WTC11 (cell line): ENCODE results near the gene TRPM2. TPM values are rescaled to one million over a fixed set of nuclear protein-coding genes. Genes with fewer than 3 reads are reported as not detected.

Experiments used
- ATAC-seq: fragments of 200-7000 bp; cut with Tn5 transposase; 2 replicates; pipeline ENCODE4 v1.10.0; 2021; ENCODE audit warnings: mild to moderate bottlenecking, moderate library complexity
- CTCF ChIA-PET: fragments of 300-600 bp; sonication (Branson Sonifier 250); formaldehyde crosslinking; loops from one replicate; lab custom pipeline; 2021; ENCODE audit warnings: antibody characterized with exemption; lab: Charles Lee
- POLR2A ChIA-PET: fragments of 350-600 bp; sonication (Branson Sonifier 250); formaldehyde crosslinking; loops from one replicate; lab custom pipeline; 2021; ENCODE audit warnings: antibody characterized with exemption; lab: Charles Lee
- DNase-seq: peaks from one replicate; pipeline ENCODE4 v3.0.0; 2021; ENCODE audit warnings: low spot score
- H3K27ac Mint-ChIP-seq: 2 replicates; pipeline ENCODE4 v1.8.0; 2021; ENCODE audit warnings: mixed read lengths
- H3K27me3 Mint-ChIP-seq: 2 replicates; pipeline ENCODE4 v1.8.0; 2021; ENCODE audit warnings: low read depth, mild to moderate bottlenecking, moderate library complexity, mixed read lengths
- H3K36me3 Mint-ChIP-seq: 2 replicates; pipeline ENCODE4 v1.8.0; 2021; ENCODE audit warnings: mixed read lengths
- H3K4me1 Mint-ChIP-seq: 2 replicates; pipeline ENCODE4 v1.8.0; 2022; ENCODE audit warnings: mixed read lengths
- H3K4me3 Mint-ChIP-seq: 2 replicates; pipeline ENCODE4 v1.8.0; 2021; ENCODE audit warnings: mild to moderate bottlenecking, moderate library complexity, mixed read lengths
- H3K9me3 Mint-ChIP-seq: 2 replicates; pipeline ENCODE4 v1.8.0; 2021; ENCODE audit warnings: mixed read lengths
- ELF4 ChIP-seq: sonication (generic); formaldehyde crosslinking; IDR thresholded peaks from 2 replicates; pipeline ENCODE4 v1.8.1; 2022; ENCODE audit warnings: low read depth, mild to moderate bottlenecking, moderate library complexity, missing genetic modification reagents
- GTF2I ChIP-seq: fragments of 250-450 bp; sonication (Bioruptor Pico); conservative IDR thresholded peaks from 2 replicates; pipeline ENCODE4 v1.4.0; 2021; ENCODE audit warnings: mild to moderate bottlenecking
- IRF1 ChIP-seq: sonication (generic); formaldehyde crosslinking; IDR thresholded peaks from 2 replicates; pipeline ENCODE4 v1.8.0; 2023; ENCODE audit warnings: missing genetic modification reagents
- KAT7 ChIP-seq: sonication (generic); formaldehyde crosslinking; IDR thresholded peaks from 2 replicates; pipeline ENCODE4 v1.8.1; 2023; ENCODE audit warnings: missing genetic modification reagents, mild to moderate bottlenecking, borderline replicate concordance
- MXD4 ChIP-seq: fragments of 250-450 bp; sonication (Bioruptor Pico); IDR thresholded peaks from 2 replicates; pipeline ENCODE4 v1.8.0; 2021; ENCODE audit warnings: mild to moderate bottlenecking, moderate library complexity, borderline replicate concordance
- NR3C1 ChIP-seq: sonication (generic); formaldehyde crosslinking; conservative IDR thresholded peaks from 2 replicates; pipeline ENCODE4 v1.8.1; 2023; ENCODE audit warnings: low read depth, mild to moderate bottlenecking, missing genetic modification reagents
- OVOL2 ChIP-seq: fragments of 250-450 bp; sonication (Bioruptor Pico); IDR thresholded peaks from 2 replicates; pipeline ENCODE4 v1.9.0; 2021; ENCODE audit warnings: mild to moderate bottlenecking, borderline replicate concordance
- PRRX2 ChIP-seq: fragments of 250-450 bp; sonication (Bioruptor Pico); IDR thresholded peaks from 2 replicates; pipeline ENCODE4 v1.8.0; 2021; ENCODE audit warnings: mild to moderate bottlenecking
- SMAD4 ChIP-seq: sonication (generic); formaldehyde crosslinking; IDR thresholded peaks from 2 replicates; pipeline ENCODE4 v1.8.0; 2022; ENCODE audit warnings: mild to moderate bottlenecking, missing genetic modification reagents
- USF1 ChIP-seq: sonication (generic); formaldehyde crosslinking; IDR thresholded peaks from 2 replicates; pipeline ENCODE4 v1.8.0; 2022; ENCODE audit warnings: mild to moderate bottlenecking, missing genetic modification reagents
- total RNA-seq: library from RNA; stranded (reverse); gene quantifications from 3 replicates; pipeline ENCODE4 v1.2.3, GENCODE V29; 2021
- TF ChIP-seq, protein P1 (sequence below): sonication (generic); formaldehyde crosslinking; IDR thresholded peaks from 2 replicates; pipeline ENCODE4 v1.8.1; 2022; ENCODE audit warnings: missing genetic modification reagents, borderline replicate concordance
- TF ChIP-seq, protein P2 (sequence below): fragments of 250-450 bp; sonication (Bioruptor Pico); conservative IDR thresholded peaks from 2 replicates; pipeline ENCODE4 v1.9.0; 2021; ENCODE audit warnings: mild to moderate bottlenecking
- TF ChIP-seq, protein P3 (sequence below): sonication (generic); formaldehyde crosslinking; IDR thresholded peaks from 2 replicates; pipeline ENCODE4 v1.8.1; 2023; ENCODE audit warnings: mild to moderate bottlenecking, missing genetic modification reagents, moderate library complexity
- TF ChIP-seq, protein P4 (sequence below): sonication (generic); formaldehyde crosslinking; IDR thresholded peaks from 2 replicates; pipeline ENCODE4 v1.8.0; 2023; ENCODE audit warnings: missing genetic modification reagents, mild to moderate bottlenecking, borderline replicate concordance
- TF ChIP-seq, protein P5 (sequence below): sonication (generic); formaldehyde crosslinking; IDR thresholded peaks from 2 replicates; pipeline ENCODE4 v1.8.0; 2022; ENCODE audit warnings: mild to moderate bottlenecking, missing genetic modification reagents

Gene TRPM2
- total RNA-seq, 1 experiment from 2014 or later, result 0.92 TPM

GRCh38 chr21:44449473-44450363, 96.3 kb downstream of the TRPM2 start:
- Mint-ChIP-seq H3K36me3 (no peaks in the 10 kb centered on the region), H3K9me3 (0 out of 2 replicates have a peak, but pooled peaks cover 6% of the 10 kb centered on the region), H3K4me1 (peaks cover 4% of the 10 kb centered on the region; the same call in 1 of the 2 replicates), H3K27ac (no peak overlapping the region), H3K4me3 (no peak overlapping the region), H3K27me3 (peaks cover 17% of the 10 kb centered on the region)
- CTCF ChIA-PET, result no interaction called here
- DNase-seq, result no peak
- POLR2A ChIA-PET, result no interaction called here
- no peak for ATAC-seq
- no peak for TF ChIP-seq KAT7 (CRISPR knock-in tag)
- TF ChIP-seq, protein P1, sequence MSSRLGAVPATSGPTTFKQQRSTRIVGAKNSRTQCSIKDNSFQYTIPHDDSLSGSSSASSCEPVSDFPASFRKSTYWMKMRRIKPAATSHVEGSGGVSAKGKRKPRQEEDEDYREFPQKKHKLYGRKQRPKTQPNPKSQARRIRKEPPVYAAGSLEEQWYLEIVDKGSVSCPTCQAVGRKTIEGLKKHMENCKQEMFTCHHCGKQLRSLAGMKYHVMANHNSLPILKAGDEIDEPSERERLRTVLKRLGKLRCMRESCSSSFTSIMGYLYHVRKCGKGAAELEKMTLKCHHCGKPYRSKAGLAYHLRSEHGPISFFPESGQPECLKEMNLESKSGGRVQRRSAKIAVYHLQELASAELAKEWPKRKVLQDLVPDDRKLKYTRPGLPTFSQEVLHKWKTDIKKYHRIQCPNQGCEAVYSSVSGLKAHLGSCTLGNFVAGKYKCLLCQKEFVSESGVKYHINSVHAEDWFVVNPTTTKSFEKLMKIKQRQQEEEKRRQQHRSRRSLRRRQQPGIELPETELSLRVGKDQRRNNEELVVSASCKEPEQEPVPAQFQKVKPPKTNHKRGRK (CRISPR knock-in tag), result no peak
- TF ChIP-seq, all 79 proteins: peak for 0

GRCh38 chr21:44450402-44450801, 97.0 kb downstream of the TRPM2 start:
- Mint-ChIP-seq H3K9me3 (0 out of 2 replicates have a peak, but pooled peaks cover 4% of the 10 kb centered on the region), H3K27me3 (peaks cover 17% of the 10 kb centered on the region), H3K36me3 (no peaks in the 10 kb centered on the region), H3K4me3 (no peak overlapping the region), H3K4me1 (peaks cover 4% of the 10 kb centered on the region; the same call in 1 of the 2 replicates), H3K27ac (no peak overlapping the region; the same call in 1 of the 2 replicates)
- ATAC-seq (no peak), DNase-seq (no peak)
- ChIA-PET CTCF (no interaction called here), POLR2A (no interaction called here)
- TF ChIP-seq, protein P2, sequence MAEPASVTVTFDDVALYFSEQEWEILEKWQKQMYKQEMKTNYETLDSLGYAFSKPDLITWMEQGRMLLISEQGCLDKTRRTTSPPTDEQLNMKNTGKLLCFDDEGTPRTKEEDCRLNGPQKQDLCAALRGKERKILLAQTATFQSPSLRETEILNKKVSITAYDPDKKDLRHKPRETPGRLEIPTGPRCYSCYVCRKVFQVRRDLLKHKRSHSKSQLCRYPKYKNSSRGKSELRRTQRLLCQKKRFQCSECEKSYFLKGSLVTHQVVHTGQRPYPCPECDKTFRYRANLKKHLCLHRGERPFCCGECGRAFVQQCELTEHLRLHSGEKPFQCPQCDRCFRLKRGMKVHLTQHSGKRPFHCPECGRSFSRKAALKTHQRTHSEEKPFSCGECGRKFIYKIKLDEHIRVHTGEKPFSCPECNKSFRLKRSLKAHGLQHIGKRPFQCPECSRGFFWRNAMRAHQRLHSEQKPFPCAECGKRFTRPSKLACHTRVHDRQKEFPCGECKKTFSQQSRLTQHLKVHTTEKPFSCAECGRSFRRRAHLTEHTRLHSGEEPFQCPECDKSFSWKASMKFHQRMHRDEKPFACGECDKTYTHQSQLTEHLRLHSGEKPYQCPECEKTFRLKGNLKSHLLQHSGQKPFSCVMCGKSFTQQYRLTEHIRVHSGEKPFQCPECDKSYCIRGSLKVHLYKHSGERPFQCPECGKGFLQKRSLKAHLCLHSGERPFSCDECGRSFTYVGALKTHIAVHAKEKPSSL (CRISPR knock-in tag), result no peak
- no peak for TF ChIP-seq SMAD4 (CRISPR knock-in tag)
- no peak for TF ChIP-seq USF1 (CRISPR knock-in tag)

DNA sequence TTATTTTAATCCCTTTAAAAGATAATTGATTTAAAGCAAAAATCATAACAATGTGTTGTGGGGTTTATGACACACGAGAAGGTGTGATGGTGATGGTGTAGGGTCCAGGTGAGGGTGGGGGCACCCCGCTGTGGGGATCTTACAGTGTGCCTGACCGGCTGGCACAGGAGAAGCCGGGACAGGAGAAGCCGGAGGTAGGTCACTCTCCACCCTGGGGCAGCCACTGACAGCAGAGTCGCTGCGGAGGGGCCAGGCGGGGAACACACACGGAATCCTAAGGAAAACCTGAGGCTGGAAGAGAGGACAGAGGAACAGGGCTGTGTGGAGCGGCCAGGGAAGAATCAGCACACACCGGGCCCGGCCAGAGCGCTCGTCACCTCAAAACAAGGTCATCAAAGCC, 97.6 kb downstream of the TRPM2 start:
- Mint-ChIP-seq H3K9me3 (0 out of 2 replicates have a peak, but pooled peaks cover 4% of the 10 kb centered on the region), H3K27me3 (peaks cover 17% of the 10 kb centered on the region), H3K4me1 (peaks cover 4% of the 10 kb centered on the region; the same call in 1 of the 2 replicates), H3K27ac (no peak overlapping the region), H3K4me3 (no peak overlapping the region), H3K36me3 (no peaks in the 10 kb centered on the region)
- ATAC-seq (no peak), DNase-seq (no peak)
- POLR2A ChIA-PET, result no interaction called here
- CTCF ChIA-PET, result no interaction called here
- TF ChIP-seq GTF2I (CRISPR knock-in tag) (no peak), SMAD4 (CRISPR knock-in tag) (no peak), ELF4 (CRISPR knock-in tag) (no peak), MXD4 (no peak), OVOL2 (CRISPR knock-in tag) (no peak), PRRX2 (CRISPR knock-in tag) (no peak), NR3C1 (no peak), IRF1 (CRISPR knock-in tag) (no peak)
- TF ChIP-seq, protein P3, sequence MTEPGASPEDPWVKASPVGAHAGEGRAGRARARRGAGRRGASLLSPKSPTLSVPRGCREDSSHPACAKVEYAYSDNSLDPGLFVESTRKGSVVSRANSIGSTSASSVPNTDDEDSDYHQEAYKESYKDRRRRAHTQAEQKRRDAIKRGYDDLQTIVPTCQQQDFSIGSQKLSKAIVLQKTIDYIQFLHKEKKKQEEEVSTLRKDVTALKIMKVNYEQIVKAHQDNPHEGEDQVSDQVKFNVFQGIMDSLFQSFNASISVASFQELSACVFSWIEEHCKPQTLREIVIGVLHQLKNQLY, result no peak
- TF ChIP-seq, protein P4, sequence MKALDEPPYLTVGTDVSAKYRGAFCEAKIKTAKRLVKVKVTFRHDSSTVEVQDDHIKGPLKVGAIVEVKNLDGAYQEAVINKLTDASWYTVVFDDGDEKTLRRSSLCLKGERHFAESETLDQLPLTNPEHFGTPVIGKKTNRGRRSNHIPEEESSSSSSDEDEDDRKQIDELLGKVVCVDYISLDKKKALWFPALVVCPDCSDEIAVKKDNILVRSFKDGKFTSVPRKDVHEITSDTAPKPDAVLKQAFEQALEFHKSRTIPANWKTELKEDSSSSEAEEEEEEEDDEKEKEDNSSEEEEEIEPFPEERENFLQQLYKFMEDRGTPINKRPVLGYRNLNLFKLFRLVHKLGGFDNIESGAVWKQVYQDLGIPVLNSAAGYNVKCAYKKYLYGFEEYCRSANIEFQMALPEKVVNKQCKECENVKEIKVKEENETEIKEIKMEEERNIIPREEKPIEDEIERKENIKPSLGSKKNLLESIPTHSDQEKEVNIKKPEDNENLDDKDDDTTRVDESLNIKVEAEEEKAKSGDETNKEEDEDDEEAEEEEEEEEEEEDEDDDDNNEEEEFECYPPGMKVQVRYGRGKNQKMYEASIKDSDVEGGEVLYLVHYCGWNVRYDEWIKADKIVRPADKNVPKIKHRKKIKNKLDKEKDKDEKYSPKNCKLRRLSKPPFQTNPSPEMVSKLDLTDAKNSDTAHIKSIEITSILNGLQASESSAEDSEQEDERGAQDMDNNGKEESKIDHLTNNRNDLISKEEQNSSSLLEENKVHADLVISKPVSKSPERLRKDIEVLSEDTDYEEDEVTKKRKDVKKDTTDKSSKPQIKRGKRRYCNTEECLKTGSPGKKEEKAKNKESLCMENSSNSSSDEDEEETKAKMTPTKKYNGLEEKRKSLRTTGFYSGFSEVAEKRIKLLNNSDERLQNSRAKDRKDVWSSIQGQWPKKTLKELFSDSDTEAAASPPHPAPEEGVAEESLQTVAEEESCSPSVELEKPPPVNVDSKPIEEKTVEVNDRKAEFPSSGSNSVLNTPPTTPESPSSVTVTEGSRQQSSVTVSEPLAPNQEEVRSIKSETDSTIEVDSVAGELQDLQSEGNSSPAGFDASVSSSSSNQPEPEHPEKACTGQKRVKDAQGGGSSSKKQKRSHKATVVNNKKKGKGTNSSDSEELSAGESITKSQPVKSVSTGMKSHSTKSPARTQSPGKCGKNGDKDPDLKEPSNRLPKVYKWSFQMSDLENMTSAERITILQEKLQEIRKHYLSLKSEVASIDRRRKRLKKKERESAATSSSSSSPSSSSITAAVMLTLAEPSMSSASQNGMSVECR (CRISPR knock-in tag), result no peak
- TF ChIP-seq, protein P5, sequence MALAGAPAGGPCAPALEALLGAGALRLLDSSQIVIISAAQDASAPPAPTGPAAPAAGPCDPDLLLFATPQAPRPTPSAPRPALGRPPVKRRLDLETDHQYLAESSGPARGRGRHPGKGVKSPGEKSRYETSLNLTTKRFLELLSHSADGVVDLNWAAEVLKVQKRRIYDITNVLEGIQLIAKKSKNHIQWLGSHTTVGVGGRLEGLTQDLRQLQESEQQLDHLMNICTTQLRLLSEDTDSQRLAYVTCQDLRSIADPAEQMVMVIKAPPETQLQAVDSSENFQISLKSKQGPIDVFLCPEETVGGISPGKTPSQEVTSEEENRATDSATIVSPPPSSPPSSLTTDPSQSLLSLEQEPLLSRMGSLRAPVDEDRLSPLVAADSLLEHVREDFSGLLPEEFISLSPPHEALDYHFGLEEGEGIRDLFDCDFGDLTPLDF (CRISPR knock-in tag), result no peak
- TF ChIP-seq, protein P1 (CRISPR knock-in tag), result no peak
